Astrocyte (in vitro differentiated cells and primary cell): Measurements from ENCODE around the gene KRTAP5-1. TPM values are rescaled to one million over a fixed set of nuclear protein-coding genes. Genes with fewer than 3 reads are reported as not detected.

Source experiments
- DNase-seq: peaks from one replicate; pipeline ENCODE4 v3.0.0-alpha.2; 2010; ENCODE audit warnings: low read depth
- FAIRE-seq: peaks from 2 replicates; lab custom pipeline; 2011; peaks lifted over from hg19 to GRCh38; lab: Jason Lieb, UNC
- H2AFZ ChIP-seq: 2 replicates; pipeline ENCODE4 v1.6.0; 2012; ENCODE audit warnings: low read depth, low read length, inconsistent platforms
- H3K27ac ChIP-seq: 2 replicates; pipeline ENCODE4 v1.5.1; 2011; ENCODE audit warnings: low read depth, low read length, inconsistent platforms
- H3K27me3 ChIP-seq: 2 replicates; pipeline ENCODE4 v1.6.0; 2011; ENCODE audit warnings: low read length, inconsistent platforms; ENCODE audit not compliant: insufficient read depth
- H3K36me3 ChIP-seq: 2 replicates; pipeline ENCODE4 v1.5.1; 2011; ENCODE audit warnings: low read length, inconsistent platforms; ENCODE audit not compliant: insufficient read depth
- H3K4me1 ChIP-seq: 2 replicates; pipeline ENCODE4 v1.5.1; 2011; ENCODE audit warnings: low read length, inconsistent platforms; ENCODE audit not compliant: insufficient read depth
- H3K4me2 ChIP-seq: 2 replicates; pipeline ENCODE4 v1.6.0; 2012; ENCODE audit warnings: low read length, inconsistent platforms
- H3K4me3 ChIP-seq: 2 replicates; pipeline ENCODE4 v1.5.1; 2011; ENCODE audit warnings: low read depth, mild to moderate bottlenecking, low read length, inconsistent platforms; ENCODE audit not compliant: insufficient read depth
- H3K79me2 ChIP-seq: 2 replicates; pipeline ENCODE4 v1.6.0; 2012; ENCODE audit warnings: mild to moderate bottlenecking, low read length, inconsistent platforms; ENCODE audit not compliant: insufficient read depth
- H3K9ac ChIP-seq: 2 replicates; pipeline ENCODE4 v1.6.0; 2012; ENCODE audit warnings: mild to moderate bottlenecking, low read length, inconsistent platforms
- H3K9me3 ChIP-seq: 2 replicates; pipeline ENCODE4 v1.5.1; 2012; ENCODE audit warnings: low read depth, mild to moderate bottlenecking, low read length, inconsistent platforms; ENCODE audit not compliant: insufficient read depth
- H4K20me1 ChIP-seq: 2 replicates; pipeline ENCODE4 v1.6.0; 2012; ENCODE audit warnings: low read length, inconsistent platforms; ENCODE audit not compliant: insufficient read depth
- H3K27ac Mint-ChIP-seq: one replicate; pipeline ENCODE4 v1.8.0; 2021; ENCODE audit warnings: mild to moderate bottlenecking, mixed read lengths; ENCODE audit not compliant: unreplicated experiment
- H3K27me3 Mint-ChIP-seq: one replicate; pipeline ENCODE4 v1.8.0; 2021; ENCODE audit warnings: low read depth, mixed read lengths; ENCODE audit not compliant: unreplicated experiment
- H3K36me3 Mint-ChIP-seq: one replicate; pipeline ENCODE4 v1.8.0; 2021; ENCODE audit warnings: low read depth, mixed read lengths; ENCODE audit not compliant: unreplicated experiment
- H3K4me1 Mint-ChIP-seq: one replicate; pipeline ENCODE4 v1.8.0; 2021; ENCODE audit warnings: low read depth, mixed read lengths; ENCODE audit not compliant: unreplicated experiment
- H3K4me3 Mint-ChIP-seq: one replicate; pipeline ENCODE4 v1.8.0; 2021; ENCODE audit warnings: mild to moderate bottlenecking, moderate library complexity, mixed read lengths; ENCODE audit not compliant: unreplicated experiment
- H3K9me3 Mint-ChIP-seq: one replicate; pipeline ENCODE4 v1.8.0; 2021; ENCODE audit warnings: mild to moderate bottlenecking, mixed read lengths; ENCODE audit not compliant: unreplicated experiment
- EZH2 ChIP-seq: IDR thresholded peaks from 2 replicates; pipeline ENCODE4 v1.6.1; 2012; ENCODE audit warnings: mild to moderate bottlenecking, low read length, inconsistent platforms; ENCODE audit not compliant: insufficient read depth
- total RNA-seq: library from RNA; stranded (reverse); gene quantifications from 2 replicates; pipeline ENCODE4 v1.2.1, GENCODE V29; 2021
- TF ChIP-seq, protein P1 (sequence below): IDR thresholded peaks from 2 replicates; pipeline ENCODE4 v1.5.1; 2011; ENCODE audit warnings: low read depth, mild to moderate bottlenecking, inconsistent platforms, low read length, moderate library complexity; ENCODE audit not compliant: insufficient read depth

KRTAP5-1 gene
- total RNA-seq, 1 donor from 2014 or later, result not detected

DNA sequence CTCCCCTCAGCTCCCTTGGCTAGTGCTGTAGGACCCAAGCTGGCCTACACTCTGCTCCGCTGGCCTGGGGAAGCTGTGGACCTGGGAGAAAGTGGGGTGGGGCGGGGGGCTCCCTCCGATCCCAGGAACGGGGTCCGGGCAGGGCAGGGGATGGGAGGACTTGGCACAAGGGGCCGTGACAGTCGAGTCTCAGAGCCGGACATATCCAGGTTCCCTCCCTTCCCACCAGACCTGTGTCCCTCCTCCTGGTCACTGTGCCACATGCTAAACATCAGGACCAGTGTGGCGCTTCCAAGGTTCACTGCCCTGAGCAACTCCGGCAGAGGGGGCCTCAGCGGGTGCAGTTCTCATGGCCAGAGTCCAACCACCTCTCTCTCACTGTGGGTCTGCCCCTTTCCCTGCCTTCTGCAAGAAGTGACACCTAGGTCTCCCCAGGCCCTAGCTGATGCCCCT, 15.1 kb downstream of the KRTAP5-1 start:
- Histone ChIP-seq H3K4me2 (peak overlapping the region; percentile 89), H2AFZ (no peak overlapping the region), H3K4me3 (no peak overlapping the region), H3K36me3 (no peaks in the 10 kb centered on the region), H3K9me3 (no peaks in the 10 kb centered on the region), H3K9ac (no peak overlapping the region), H3K27me3 (peaks cover 12% of the 10 kb centered on the region), H3K4me1 (peaks cover 1% of the 10 kb centered on the region), H3K27ac (no peak overlapping the region), H3K79me2 (peaks cover 62% of the 10 kb centered on the region), H4K20me1 (peaks cover 73% of the 10 kb centered on the region)
- Mint-ChIP-seq H3K36me3 (peaks cover 3% of the 10 kb centered on the region), H3K27ac (no peak overlapping the region), H3K9me3 (no peaks in the 10 kb centered on the region), H3K4me3 (peak overlapping the region; percentile 84), H3K4me1 (peaks cover 5% of the 10 kb centered on the region), H3K27me3 (peaks cover 3% of the 10 kb centered on the region)
- DNase-seq (no peak), FAIRE-seq (no peak)
- no peak for TF ChIP-seq EZH2
- TF ChIP-seq, protein P1, sequence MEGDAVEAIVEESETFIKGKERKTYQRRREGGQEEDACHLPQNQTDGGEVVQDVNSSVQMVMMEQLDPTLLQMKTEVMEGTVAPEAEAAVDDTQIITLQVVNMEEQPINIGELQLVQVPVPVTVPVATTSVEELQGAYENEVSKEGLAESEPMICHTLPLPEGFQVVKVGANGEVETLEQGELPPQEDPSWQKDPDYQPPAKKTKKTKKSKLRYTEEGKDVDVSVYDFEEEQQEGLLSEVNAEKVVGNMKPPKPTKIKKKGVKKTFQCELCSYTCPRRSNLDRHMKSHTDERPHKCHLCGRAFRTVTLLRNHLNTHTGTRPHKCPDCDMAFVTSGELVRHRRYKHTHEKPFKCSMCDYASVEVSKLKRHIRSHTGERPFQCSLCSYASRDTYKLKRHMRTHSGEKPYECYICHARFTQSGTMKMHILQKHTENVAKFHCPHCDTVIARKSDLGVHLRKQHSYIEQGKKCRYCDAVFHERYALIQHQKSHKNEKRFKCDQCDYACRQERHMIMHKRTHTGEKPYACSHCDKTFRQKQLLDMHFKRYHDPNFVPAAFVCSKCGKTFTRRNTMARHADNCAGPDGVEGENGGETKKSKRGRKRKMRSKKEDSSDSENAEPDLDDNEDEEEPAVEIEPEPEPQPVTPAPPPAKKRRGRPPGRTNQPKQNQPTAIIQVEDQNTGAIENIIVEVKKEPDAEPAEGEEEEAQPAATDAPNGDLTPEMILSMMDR, result no peak

DNA sequence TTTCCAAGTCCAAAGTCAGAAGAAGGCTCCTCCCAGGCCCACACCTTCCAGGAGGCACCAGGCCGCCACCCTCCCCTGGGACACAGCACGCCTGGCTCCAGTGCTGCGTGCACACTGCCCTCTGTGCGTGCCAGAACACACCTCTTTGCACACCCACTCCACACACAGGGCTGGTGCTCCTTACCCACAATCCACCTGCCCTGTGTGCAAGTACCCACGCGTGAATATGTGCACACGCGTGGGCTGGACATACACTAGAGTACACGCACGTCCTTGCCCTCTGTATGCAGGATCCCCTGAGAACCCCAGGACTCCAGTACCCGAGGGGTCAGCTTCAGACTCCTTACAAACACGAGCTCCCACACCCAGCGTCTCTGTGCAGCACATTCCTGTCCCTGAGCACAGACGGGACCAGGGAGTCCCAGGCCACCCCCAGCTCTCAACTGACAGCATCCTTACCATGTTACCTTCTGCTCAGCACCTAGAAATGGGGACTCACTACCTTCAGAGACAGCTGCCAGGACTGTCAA, 15.8 kb downstream of the KRTAP5-1 start:
- Histone ChIP-seq H2AFZ (no peak overlapping the region), H3K4me1 (peaks cover 9% of the 10 kb centered on the region), H3K27me3 (peaks cover 10% of the 10 kb centered on the region), H3K27ac (no peak overlapping the region), H3K36me3 (no peaks in the 10 kb centered on the region), H3K4me2 (no peak overlapping the region), H3K9ac (no peak overlapping the region), H4K20me1 (peaks cover 76% of the 10 kb centered on the region), H3K9me3 (no peaks in the 10 kb centered on the region), H3K4me3 (no peak overlapping the region), H3K79me2 (peaks cover 65% of the 10 kb centered on the region)
- TF ChIP-seq EZH2, result no peak
- TF ChIP-seq, protein P1, result no peak
- H3K36me3 Mint-ChIP-seq, result peaks cover 3% of the 10 kb centered on the region
- DNase-seq (no peak), FAIRE-seq (no peak)
- no peaks in the 10 kb centered on the region for H3K9me3 Mint-ChIP-seq
- peaks cover 7% of the 10 kb centered on the region for H3K4me1 Mint-ChIP-seq
- H3K4me3 Mint-ChIP-seq, result peak overlapping the region; percentile 62
- peaks cover 2% of the 10 kb centered on the region for H3K27me3 Mint-ChIP-seq
- no peak overlapping the region for H3K27ac Mint-ChIP-seq

DNA sequence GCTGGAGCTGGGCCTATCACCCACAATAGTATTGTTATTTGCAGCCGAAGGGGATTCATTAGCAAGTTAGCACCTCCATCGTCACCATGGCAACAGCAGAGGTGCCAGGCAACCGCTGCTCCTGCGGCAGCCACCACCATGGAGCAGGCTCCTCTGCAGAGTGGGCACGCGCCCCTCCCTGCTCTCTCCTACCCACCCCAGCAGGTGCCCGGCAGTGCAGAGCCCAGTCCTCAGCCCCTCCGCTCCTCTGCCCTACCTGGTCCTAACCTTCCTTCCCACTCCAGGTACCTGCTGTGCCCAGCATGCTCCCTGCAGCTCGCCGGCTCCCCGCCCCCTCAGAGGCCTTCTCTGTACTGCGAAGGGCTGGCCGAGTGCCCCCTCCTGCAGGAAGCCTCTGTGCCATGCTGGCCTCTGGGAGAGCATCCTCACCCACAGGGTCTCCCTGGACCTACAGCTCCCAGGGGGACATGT, 16.6 kb downstream of the KRTAP5-1 start:
- Histone ChIP-seq H3K4me2 (no peak overlapping the region), H3K27me3 (peaks cover 4% of the 10 kb centered on the region), H3K27ac (no peak overlapping the region), H4K20me1 (peaks cover 76% of the 10 kb centered on the region), H3K79me2 (peaks cover 70% of the 10 kb centered on the region), H3K4me3 (no peak overlapping the region), H3K36me3 (no peaks in the 10 kb centered on the region), H2AFZ (no peak overlapping the region), H3K9ac (no peak overlapping the region), H3K4me1 (peaks cover 15% of the 10 kb centered on the region), H3K9me3 (no peaks in the 10 kb centered on the region)
- FAIRE-seq, result no peak
- no peaks in the 10 kb centered on the region for H3K27me3 Mint-ChIP-seq
- no peak for TF ChIP-seq EZH2
- TF ChIP-seq, protein P1, result no peak
- H3K4me1 Mint-ChIP-seq, result peaks cover 7% of the 10 kb centered on the region
- no peaks in the 10 kb centered on the region for H3K9me3 Mint-ChIP-seq
- DNase-seq, result no peak
- no peak overlapping the region for H3K27ac Mint-ChIP-seq
- H3K36me3 Mint-ChIP-seq, result peaks cover 3% of the 10 kb centered on the region
- H3K4me3 Mint-ChIP-seq, result no peak overlapping the region
